DMS 273 treated with DMSO at 0.1 percent for 48 hours (cell line): ENCODE data around the gene PTPN14.

ENCODE experiments used
- DNase-seq: peaks from one replicate; lab custom pipeline; 2025; lab: John Stamatoyannopoulos, UW

The PTPN14 gene

GRCh38 chr1:214305164-214305751 lies 246.1 kb downstream of the PTPN14 start:
- no peak for DNase-seq

- no peak for DNase-seq
Observed at GRCh38 chr1:214303141-214303930, 248.1 kb downstream of the PTPN14 start.

GRCh38 chr1:214301526-214301925 lies 249.9 kb downstream of the PTPN14 start:
- no peak for DNase-seq

- DNase-seq = no peak
Observed at GRCh38 chr1:214300149-214300780, 251.1 kb downstream of the PTPN14 start.
